Measurements from ENCODE around the gene DYNLRB2. TPM values are rescaled to one million over a fixed set of nuclear protein-coding genes. Genes with fewer than 3 reads are reported as not detected.

Gene DYNLRB2
- total RNA-seq, 2 experiments from 2014 or later, result 0.31 TPM; not detected in 1

GRCh38 chr16:80503107-80503506, 37.7 kb upstream of the DYNLRB2 start:
- Histone ChIP-seq H3K9me3 (ENCODE audit: control insufficient read depth in 1 of 2, insufficient read depth in 1 of 2, low read length in 2 of 2) (no peaks in the 10 kb centered on the region), H3K36me3 (ENCODE audit: insufficient read depth, low read length) (no peaks in the 10 kb centered on the region), H3K4me3 (ENCODE audit: low read length) (no peak overlapping the region), H3K27ac (ENCODE audit: low read depth in 1 of 2, low read length in 2 of 2) (no peak overlapping the region), H3K27me3 (ENCODE audit: control insufficient read depth in 1 of 2, insufficient read depth in 2 of 2, low read length in 2 of 2) (peaks cover 0 to 3% of the 10 kb centered on the region in 2 experiments), H3K4me1 (ENCODE audit: insufficient read depth, low read length) (no peaks in the 10 kb centered on the region)
- Mint-ChIP-seq H3K4me3 (no peak overlapping the region), H3K9me3 (no peaks in the 10 kb centered on the region), H3K4me1 (ENCODE audit: low read depth) (peaks cover 9% of the 10 kb centered on the region), H3K27me3 (peaks cover 10% of the 10 kb centered on the region), H3K27ac (no peak overlapping the region), H3K36me3 (ENCODE audit: low read depth) (no peaks in the 10 kb centered on the region)
- intact Hi-C loops (cut with DNase I, micrococcal nuclease), result no loop called here
- no peak for DNase-seq
- TF ChIP-seq CTCF (IDR thresholded peaks at IDR 0.05), result no peak
- ChIA-PET POLR2A (no interaction called here), CTCF (no interaction called here)
- ATAC-seq (ENCODE audit: poor library complexity), result no peak

GRCh38 chr16:80507538-80507937, 33.3 kb upstream of the DYNLRB2 start:
- H3K27ac ChIP-seq (ENCODE audit: low read depth in 1 of 2, low read length in 2 of 2), result no peak overlapping the region
- Mint-ChIP-seq H3K27ac (no peak overlapping the region), H3K4me1 (ENCODE audit: low read depth) (no peaks in the 10 kb centered on the region), H3K36me3 (ENCODE audit: low read depth) (no peaks in the 10 kb centered on the region), H3K4me3 (no peak overlapping the region), H3K27me3 (peaks cover 27% of the 10 kb centered on the region), H3K9me3 (no peaks in the 10 kb centered on the region)
- no peak for TF ChIP-seq CTCF (IDR thresholded peaks at IDR 0.05)
- intact Hi-C loops (cut with DNase I, micrococcal nuclease), result no loop called here
- no peaks in the 10 kb centered on the region for H3K4me1 ChIP-seq (ENCODE audit: insufficient read depth, low read length)
- no peak overlapping the region for H3K4me3 ChIP-seq (ENCODE audit: low read length)
- H3K27me3 ChIP-seq (ENCODE audit: control insufficient read depth in 1 of 2, insufficient read depth in 2 of 2, low read length in 2 of 2), result peaks cover 0 to 8% of the 10 kb centered on the region in 2 experiments
- no peak for DNase-seq
- ChIA-PET POLR2A (no interaction called here), CTCF (interaction anchor here (1.2 kb wide), 1 partner anchor 20 kb away, joined by 3 read pairs; no protein-coding TSS in a partner anchor)
- no peaks in the 10 kb centered on the region for H3K9me3 ChIP-seq (ENCODE audit: control insufficient read depth in 1 of 2, insufficient read depth in 1 of 2, low read length in 2 of 2)
- H3K36me3 ChIP-seq (ENCODE audit: insufficient read depth, low read length), result no peaks in the 10 kb centered on the region
- ATAC-seq (ENCODE audit: poor library complexity), result no peak

- Histone ChIP-seq H3K27me3 (ENCODE audit: control insufficient read depth in 1 of 2, insufficient read depth in 2 of 2, low read length in 2 of 2) (peaks cover 0 to 8% of the 10 kb centered on the region in 2 experiments), H3K9me3 (ENCODE audit: control insufficient read depth in 1 of 2, insufficient read depth in 1 of 2, low read length in 2 of 2) (no peaks in the 10 kb centered on the region), H3K36me3 (ENCODE audit: insufficient read depth, low read length) (no peaks in the 10 kb centered on the region), H3K27ac (ENCODE audit: low read depth in 1 of 2, low read length in 2 of 2) (no peak overlapping the region), H3K4me1 (ENCODE audit: insufficient read depth, low read length) (no peaks in the 10 kb centered on the region), H3K4me3 (ENCODE audit: low read length) (no peak overlapping the region)
- Mint-ChIP-seq H3K4me3 (no peak overlapping the region), H3K9me3 (no peaks in the 10 kb centered on the region), H3K4me1 (ENCODE audit: low read depth) (no peaks in the 10 kb centered on the region), H3K27ac (no peak overlapping the region), H3K36me3 (ENCODE audit: low read depth) (no peaks in the 10 kb centered on the region), H3K27me3 (peaks cover 34% of the 10 kb centered on the region)
- POLR2A ChIA-PET, result no interaction called here
- no peak for TF ChIP-seq CTCF (IDR thresholded peaks at IDR 0.05)
- DNase-seq (no peak), ATAC-seq (ENCODE audit: poor library complexity) (no peak)
- intact Hi-C loops (cut with DNase I, micrococcal nuclease), result no loop called here
- CTCF ChIA-PET, result no interaction called here
These were observed 30.9 kb upstream of the DYNLRB2 start for GRCh38 chr16:80509872-80510271.
